GM12864 (cell line): ENCODE measurements around the gene SIPA1.

Experiments
- DNase-seq: peaks from one replicate; pipeline ENCODE4 v3.0.0-alpha.2; 2011; ENCODE audit warnings: low read depth
- H3K4me3 ChIP-seq: 2 replicates; pipeline ENCODE4 v1.5.1; 2011; ENCODE audit warnings: mild to moderate bottlenecking, low read depth, low read length, control low read depth
- TF ChIP-seq, protein P1 (sequence below): IDR thresholded peaks from 2 replicates; pipeline ENCODE4 v1.5.1; 2011; ENCODE audit warnings: low read depth, mild to moderate bottlenecking, moderate library complexity, low read length, control low read depth, inconsistent platforms; ENCODE audit errors: missing control alignments

The SIPA1 gene

GRCh38 chr11:65615229-65615949 is 22.5 kb upstream of the SIPA1 start, which contains the start of gene PCNX3:
Gene PCNX3, plus strand, starts transcription at chr11:65615776. Its CDS starts 536 bp downstream, at chr11:65616312.
- H3K4me3 ChIP-seq, result peak within 1 kb of the TSS; percentile 91
- TF ChIP-seq, protein P1, sequence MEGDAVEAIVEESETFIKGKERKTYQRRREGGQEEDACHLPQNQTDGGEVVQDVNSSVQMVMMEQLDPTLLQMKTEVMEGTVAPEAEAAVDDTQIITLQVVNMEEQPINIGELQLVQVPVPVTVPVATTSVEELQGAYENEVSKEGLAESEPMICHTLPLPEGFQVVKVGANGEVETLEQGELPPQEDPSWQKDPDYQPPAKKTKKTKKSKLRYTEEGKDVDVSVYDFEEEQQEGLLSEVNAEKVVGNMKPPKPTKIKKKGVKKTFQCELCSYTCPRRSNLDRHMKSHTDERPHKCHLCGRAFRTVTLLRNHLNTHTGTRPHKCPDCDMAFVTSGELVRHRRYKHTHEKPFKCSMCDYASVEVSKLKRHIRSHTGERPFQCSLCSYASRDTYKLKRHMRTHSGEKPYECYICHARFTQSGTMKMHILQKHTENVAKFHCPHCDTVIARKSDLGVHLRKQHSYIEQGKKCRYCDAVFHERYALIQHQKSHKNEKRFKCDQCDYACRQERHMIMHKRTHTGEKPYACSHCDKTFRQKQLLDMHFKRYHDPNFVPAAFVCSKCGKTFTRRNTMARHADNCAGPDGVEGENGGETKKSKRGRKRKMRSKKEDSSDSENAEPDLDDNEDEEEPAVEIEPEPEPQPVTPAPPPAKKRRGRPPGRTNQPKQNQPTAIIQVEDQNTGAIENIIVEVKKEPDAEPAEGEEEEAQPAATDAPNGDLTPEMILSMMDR, result no peak
- DNase-seq, result peak; percentile 100

GRCh38 chr11:65615950-65616574 is 21.8 kb upstream of the SIPA1 start:
- TF ChIP-seq, protein P1, result no peak
- DNase-seq, result no peak
- peak overlapping the region; percentile 91 for H3K4me3 ChIP-seq

DNA sequence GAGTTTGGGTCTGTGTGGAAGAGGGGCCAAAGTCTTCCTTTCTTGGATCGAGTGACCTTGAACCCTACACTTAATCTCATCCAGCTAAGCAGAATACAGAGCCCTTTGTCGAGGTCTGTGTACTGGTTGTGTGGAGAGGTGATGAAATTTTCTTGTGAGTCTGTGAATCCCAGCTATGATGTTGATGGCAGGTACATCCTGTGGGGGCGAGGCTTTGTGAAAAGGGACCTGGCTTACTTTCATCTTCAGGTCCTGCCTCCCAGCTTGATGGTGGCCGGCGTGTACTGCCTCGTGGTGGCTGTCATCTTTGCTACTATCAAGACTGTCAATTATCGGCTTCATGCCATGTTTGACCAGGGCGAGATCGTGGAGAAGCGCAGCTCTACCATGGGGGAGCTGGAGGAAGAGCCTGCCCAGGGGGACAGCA is 21.3 kb upstream of the SIPA1 start:
- DNase-seq, result no peak
- H3K4me3 ChIP-seq, result peak overlapping the region; percentile 91
- TF ChIP-seq, protein P1, result no peak

DNA sequence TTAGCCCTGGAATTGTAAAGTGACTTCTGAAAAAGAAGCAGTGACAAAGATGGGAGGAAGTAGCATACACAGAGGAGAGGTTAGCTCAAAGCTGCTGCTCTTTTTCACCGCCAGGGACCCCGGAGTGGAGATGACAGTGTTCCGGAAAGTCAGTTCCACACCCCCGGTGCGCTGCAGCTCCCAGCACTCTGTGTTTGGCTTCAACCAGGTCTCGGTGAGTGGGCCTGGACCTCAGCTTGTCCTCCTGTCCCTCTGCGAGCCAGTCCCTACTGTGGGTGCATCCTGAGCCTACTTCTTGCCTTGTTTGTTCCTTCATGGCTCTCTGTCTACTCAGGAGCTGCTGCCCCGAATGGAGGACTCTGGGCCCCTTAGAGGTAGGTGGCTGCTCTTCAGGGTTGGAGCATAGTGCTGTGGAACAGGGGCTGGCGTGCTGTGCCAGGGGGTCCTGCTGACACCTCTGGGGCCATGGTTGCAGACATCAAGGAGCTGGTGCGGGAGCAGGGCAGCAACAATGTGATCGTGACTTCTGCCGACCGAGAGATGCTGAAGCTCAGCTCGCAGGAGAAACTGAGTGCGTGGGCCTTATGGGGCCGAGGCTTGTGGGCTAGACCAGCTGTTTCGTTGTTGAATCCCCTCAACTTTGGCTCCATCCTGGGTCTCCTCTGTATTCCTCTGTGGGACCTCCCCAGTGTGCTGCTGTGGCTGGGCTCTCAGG is 20.6 kb upstream of the SIPA1 start:
- H3K4me3 ChIP-seq, result peak overlapping the region; percentile 91
- no peak for DNase-seq
- TF ChIP-seq, protein P1, result no peak

- TF ChIP-seq, protein P1, result no peak
- DNase-seq, result no peak
- H3K4me3 ChIP-seq, result no peak overlapping the region
These were observed 19.7 kb upstream of the SIPA1 start for GRCh38 chr11:65617990-65618751.

GRCh38 chr11:65618763-65619162 is 19.1 kb upstream of the SIPA1 start:
- TF ChIP-seq, protein P1, result no peak

More at GRCh38 chr11:65618763-65619162, 19.1 kb upstream of the SIPA1 start:
- H3K4me3 ChIP-seq, result no peak overlapping the region
- no peak for DNase-seq
